BLaER1 (cell line): ENCODE results near the gene LMAN2L.

Experiments
- H3K27ac ChIP-seq: shearing (Covaris generic); formaldehyde crosslinking; 2 replicates; pipeline ENCODE4 v1.8.1; 2022
- H3K27me3 ChIP-seq: shearing (Covaris generic); formaldehyde crosslinking; 2 replicates; pipeline ENCODE4 v1.8.1; 2022
- H3K36me3 ChIP-seq: shearing (Covaris generic); formaldehyde crosslinking; 2 replicates; pipeline ENCODE4 v1.8.1; 2022
- H3K4me1 ChIP-seq: shearing (Covaris generic); formaldehyde crosslinking; 2 replicates; pipeline ENCODE4 v1.8.1; 2022
- H3K4me2 ChIP-seq: shearing (Covaris generic); formaldehyde crosslinking; 2 replicates; pipeline ENCODE4 v1.8.1; 2022
- H3K4me3 ChIP-seq: shearing (Covaris generic); formaldehyde crosslinking; 2 replicates; pipeline ENCODE4 v1.8.1; 2022
- H3K9ac ChIP-seq: shearing (Covaris generic); formaldehyde crosslinking; 2 replicates; pipeline ENCODE4 v1.8.1; 2022
- H3K9me3 ChIP-seq: shearing (Covaris generic); formaldehyde crosslinking; 2 replicates; pipeline ENCODE4 v1.8.1; 2022
- H4K20me1 ChIP-seq: shearing (Covaris generic); formaldehyde crosslinking; 2 replicates; pipeline ENCODE4 v1.8.1; 2022
- Cebpa-rat ChIP-seq: shearing (Covaris generic); IDR thresholded peaks from 2 replicates; pipeline ENCODE4 v1.8.1; 2022

LMAN2L gene

GRCh38 chr2:96716388-96716787 lies 23.5 kb downstream of the LMAN2L start:
- Histone ChIP-seq H3K9ac (no peak overlapping the region), H4K20me1 (no peaks in the 10 kb centered on the region), H3K36me3 (peaks cover 63% of the 10 kb centered on the region), H3K27ac (no peak overlapping the region), H3K9me3 (no peaks in the 10 kb centered on the region), H3K4me1 (no peaks in the 10 kb centered on the region), H3K4me2 (no peak overlapping the region), H3K4me3 (no peak overlapping the region), H3K27me3 (no peaks in the 10 kb centered on the region)
- no peak for TF ChIP-seq Cebpa-rat

- no peak overlapping the region for H3K27ac ChIP-seq
- H3K9ac ChIP-seq = no peak overlapping the region
- no peaks in the 10 kb centered on the region for H3K9me3 ChIP-seq
- H3K4me1 ChIP-seq = no peaks in the 10 kb centered on the region
- H4K20me1 ChIP-seq = no peaks in the 10 kb centered on the region
- H3K4me3 ChIP-seq = no peak overlapping the region
- H3K4me2 ChIP-seq = no peak overlapping the region
- H3K36me3 ChIP-seq = peaks cover 67% of the 10 kb centered on the region
- no peaks in the 10 kb centered on the region for H3K27me3 ChIP-seq
- no peak for TF ChIP-seq Cebpa-rat
Observed at GRCh38 chr2:96715658-96716057, 24.2 kb downstream of the LMAN2L start.

- Histone ChIP-seq H3K36me3 (peaks cover 96% of the 10 kb centered on the region), H3K27me3 (no peaks in the 10 kb centered on the region), H3K4me1 (no peaks in the 10 kb centered on the region), H3K9me3 (0 out of 2 replicates have a peak, but pooled peaks cover 9% of the 10 kb centered on the region), H3K4me3 (no peak overlapping the region), H4K20me1 (no peaks in the 10 kb centered on the region), H3K9ac (no peak overlapping the region), H3K4me2 (no peak overlapping the region), H3K27ac (no peak overlapping the region)
- TF ChIP-seq Cebpa-rat = no peak
Observed at GRCh38 chr2:96710985-96711384, 28.9 kb downstream of the LMAN2L start.

- H3K9me3 ChIP-seq = no peaks in the 10 kb centered on the region
- peaks cover 63% of the 10 kb centered on the region for H3K36me3 ChIP-seq
- H4K20me1 ChIP-seq = no peaks in the 10 kb centered on the region
- H3K27ac ChIP-seq = no peak overlapping the region
- no peak overlapping the region for H3K4me3 ChIP-seq
- no peak for TF ChIP-seq Cebpa-rat
- no peak overlapping the region for H3K4me2 ChIP-seq
- peaks cover 8% of the 10 kb centered on the region for H3K4me1 ChIP-seq
- no peak overlapping the region for H3K9ac ChIP-seq
- no peaks in the 10 kb centered on the region for H3K27me3 ChIP-seq
Observed at GRCh38 chr2:96703021-96703751, 36.7 kb downstream of the LMAN2L start.

DNA sequence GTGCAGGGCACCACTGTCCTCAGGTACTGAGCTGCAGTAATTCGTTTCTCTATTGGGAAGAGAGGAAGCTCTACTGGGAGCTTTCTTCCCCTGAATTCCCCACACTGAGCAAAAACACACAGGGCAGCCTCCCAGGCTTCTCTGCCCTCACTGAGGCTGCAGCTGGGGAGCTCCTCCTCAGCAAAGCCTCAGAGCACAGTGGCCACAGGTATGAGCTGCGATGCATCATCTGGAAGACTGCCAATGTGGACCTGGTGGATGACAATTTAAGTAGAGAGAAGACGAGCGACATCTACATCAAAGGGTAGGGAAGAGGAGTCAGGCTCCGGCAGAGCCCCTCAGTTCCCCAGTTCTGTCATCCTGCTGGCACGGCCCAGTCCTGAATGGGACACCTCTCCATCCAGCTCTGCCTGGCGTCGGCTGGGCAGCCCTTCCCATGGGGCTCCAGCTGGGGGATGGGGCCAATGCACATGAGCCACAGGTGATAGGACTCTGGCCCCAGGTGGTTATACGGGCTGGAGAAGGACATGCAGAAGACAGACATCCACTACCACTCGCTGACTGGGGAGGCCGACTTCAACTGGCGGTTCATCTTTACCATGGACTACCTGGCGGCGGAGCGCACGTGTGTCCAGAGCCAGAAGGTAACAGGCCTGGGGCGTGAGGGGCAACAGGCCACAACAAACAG lies 37.6 kb downstream of the LMAN2L start:
- H4K20me1 ChIP-seq = no peaks in the 10 kb centered on the region
- H3K36me3 ChIP-seq = peaks cover 53% of the 10 kb centered on the region
- peaks cover 8% of the 10 kb centered on the region for H3K4me1 ChIP-seq
- no peak for TF ChIP-seq Cebpa-rat
- no peak overlapping the region for H3K27ac ChIP-seq
- H3K4me3 ChIP-seq = no peak overlapping the region
- H3K9me3 ChIP-seq = no peaks in the 10 kb centered on the region
- no peak overlapping the region for H3K4me2 ChIP-seq
- no peak overlapping the region for H3K9ac ChIP-seq
- no peaks in the 10 kb centered on the region for H3K27me3 ChIP-seq

GRCh38 chr2:96701636-96702035 lies 38.2 kb downstream of the LMAN2L start:
- TF ChIP-seq Cebpa-rat = no peak
- Histone ChIP-seq H3K27me3 (no peaks in the 10 kb centered on the region), H3K9ac (no peak overlapping the region), H3K4me3 (no peak overlapping the region), H3K36me3 (peaks cover 47% of the 10 kb centered on the region), H3K4me1 (peaks cover 8% of the 10 kb centered on the region), H3K27ac (no peak overlapping the region), H4K20me1 (no peaks in the 10 kb centered on the region), H3K4me2 (no peak overlapping the region), H3K9me3 (no peaks in the 10 kb centered on the region)

- Histone ChIP-seq H3K9me3 (no peaks in the 10 kb centered on the region), H3K27ac (no peak overlapping the region), H3K9ac (no peak overlapping the region), H3K4me2 (no peak overlapping the region), H3K4me1 (peaks cover 16% of the 10 kb centered on the region), H3K36me3 (peaks cover 32% of the 10 kb centered on the region), H3K4me3 (no peak overlapping the region), H4K20me1 (no peaks in the 10 kb centered on the region), H3K27me3 (no peaks in the 10 kb centered on the region)
- no peak for TF ChIP-seq Cebpa-rat
Observed at GRCh38 chr2:96700086-96700485, 39.8 kb downstream of the LMAN2L start.

- Histone ChIP-seq H3K9me3 (no peaks in the 10 kb centered on the region), H3K4me1 (peaks cover 16% of the 10 kb centered on the region), H3K27me3 (no peaks in the 10 kb centered on the region), H3K4me2 (peak overlapping the region; percentile 23), H3K9ac (no peak overlapping the region), H3K4me3 (no peak overlapping the region), H3K27ac (no peak overlapping the region), H3K36me3 (peaks cover 27% of the 10 kb centered on the region), H4K20me1 (no peaks in the 10 kb centered on the region)
- no peak for TF ChIP-seq Cebpa-rat
Observed at GRCh38 chr2:96699621-96700020, 40.2 kb downstream of the LMAN2L start.

GRCh38 chr2:96699021-96699420 lies 40.8 kb downstream of the LMAN2L start:
- no peaks in the 10 kb centered on the region for H3K9me3 ChIP-seq
- TF ChIP-seq Cebpa-rat = no peak

GRCh38 chr2:96698221-96698861 lies 41.5 kb downstream of the LMAN2L start:
- TF ChIP-seq Cebpa-rat = no peak
- no peak overlapping the region for H3K4me2 ChIP-seq
- no peaks in the 10 kb centered on the region for H3K9me3 ChIP-seq
- no peaks in the 10 kb centered on the region for H3K27me3 ChIP-seq
- H3K27ac ChIP-seq = no peak overlapping the region
- H3K4me1 ChIP-seq = peaks cover 27% of the 10 kb centered on the region
- H3K9ac ChIP-seq = no peak overlapping the region
- H3K4me3 ChIP-seq = no peak overlapping the region
- peaks cover 16% of the 10 kb centered on the region for H3K36me3 ChIP-seq
- H4K20me1 ChIP-seq = no peaks in the 10 kb centered on the region

More at GRCh38 chr2:96699021-96699420, 40.8 kb downstream of the LMAN2L start:
- H3K4me2 ChIP-seq = no peak overlapping the region
- H3K27ac ChIP-seq = no peak overlapping the region
- no peaks in the 10 kb centered on the region for H4K20me1 ChIP-seq
- H3K36me3 ChIP-seq = peaks cover 23% of the 10 kb centered on the region
- H3K4me3 ChIP-seq = no peak overlapping the region
- no peaks in the 10 kb centered on the region for H3K27me3 ChIP-seq
- H3K4me1 ChIP-seq = peaks cover 20% of the 10 kb centered on the region
- H3K9ac ChIP-seq = no peak overlapping the region
